OCI-LY3 (cell line): ENCODE data around the gene PRAMEF18.
"Not testable (repeated sequence)": the region's sequence is repeated elsewhere in the genome, so short reads cannot be mapped to it uniquely, and the experiment has no call there.

ENCODE experiments used
- H2AFZ ChIP-seq: fragments of 200-600, 300-600 bp; shearing (Covaris generic); 2 replicates; pipeline ENCODE4 v1.6.0; 2014; ENCODE audit warnings: antibody characterized with exemption, low read depth, low read length
- H3K27ac ChIP-seq: fragments of 200-600, 300-600 bp; sonication (generic); 2 replicates; pipeline ENCODE4 v1.5.1; 2014; ENCODE audit warnings: mild to moderate bottlenecking, low read length, moderate library complexity, mixed read lengths
- H3K27me3 ChIP-seq: fragments of 200-600, 300-600 bp; sonication (generic); 2 replicates; pipeline ENCODE4 v1.6.1; 2014; ENCODE audit warnings: low read depth, low read length, mixed read lengths
- H3K36me3 ChIP-seq: fragments of 200-600, 300-600 bp; sonication (generic); replicated peaks from 2 replicates; pipeline ENCODE3; 2014; ENCODE audit warnings: low read depth, low read length, mixed read lengths
- H3K4me1 ChIP-seq: fragments of 300-600, 200-600 bp; sonication (generic); 2 replicates; pipeline ENCODE4 v1.6.1; 2014; ENCODE audit warnings: low read length, mixed read lengths
- H3K4me2 ChIP-seq: fragments of 200-600, 300-600 bp; sonication (generic); 2 replicates; pipeline ENCODE4 v1.6.1; 2014; ENCODE audit warnings: low read length, mixed read lengths
- H3K4me3 ChIP-seq: fragments of 300-600, 200-600 bp; sonication (generic); 2 replicates; pipeline ENCODE4 v1.5.1; 2014; ENCODE audit warnings: antibody characterized with exemption, mild to moderate bottlenecking, low read length, moderate library complexity
- H3K79me2 ChIP-seq: fragments of 300-600, 200-600 bp; shearing (Covaris generic); 2 replicates; pipeline ENCODE4 v1.6.1; 2014; ENCODE audit warnings: mild to moderate bottlenecking, low read length, mixed read lengths
- H3K9ac ChIP-seq: fragments of 300-600, 200-600 bp; shearing (Covaris generic); 2 replicates; pipeline ENCODE4 v1.6.0; 2014; ENCODE audit warnings: mild to moderate bottlenecking, low read length, moderate library complexity
- H3K9me3 ChIP-seq: fragments of 200-600, 300-600 bp; shearing (Covaris generic); 2 replicates; pipeline ENCODE4 v1.6.1; 2014; ENCODE audit warnings: low read length, mixed read lengths; ENCODE audit not compliant: insufficient read depth
- H4K20me1 ChIP-seq: fragments of 200-600, 300-600 bp; sonication (generic); 2 replicates; pipeline ENCODE4 v1.6.1; 2016; ENCODE audit warnings: low read length, mixed read lengths; ENCODE audit not compliant: insufficient read depth
- CTCF ChIP-seq: fragments of 200-600, 300-600 bp; sonication (generic); IDR thresholded peaks from 2 replicates; pipeline ENCODE4 v1.5.1; 2014; ENCODE audit warnings: antibody characterized with exemption, low read length, low read depth
- EZH2phosphoT487 ChIP-seq: fragments of 200-600 bp; shearing (Covaris generic); IDR thresholded peaks from 2 replicates; pipeline ENCODE4 v1.6.1; 2018; ENCODE audit warnings: antibody characterized with exemption, mixed run types, low read depth

Gene PRAMEF18

GRCh38 chr1:13234057-13234456 is 8.1 kb upstream of the PRAMEF18 start:
- H3K4me1 ChIP-seq, H3K9ac ChIP-seq, H3K27ac ChIP-seq, H4K20me1 ChIP-seq, H3K79me2 ChIP-seq, H3K9me3 ChIP-seq, H3K4me2 ChIP-seq, H3K27me3 ChIP-seq, H3K4me3 ChIP-seq, H2AFZ ChIP-seq, H3K36me3 ChIP-seq: not testable (repeated sequence)

- not testable (repeated sequence) for H3K9ac ChIP-seq, H3K9me3 ChIP-seq, H3K79me2 ChIP-seq, H3K4me2 ChIP-seq, H3K27ac ChIP-seq, H3K27me3 ChIP-seq, H3K4me1 ChIP-seq, H3K4me3 ChIP-seq, H4K20me1 ChIP-seq, H3K36me3 ChIP-seq, H2AFZ ChIP-seq
Observed at GRCh38 chr1:13232056-13232455, 6.1 kb upstream of the PRAMEF18 start.

GRCh38 chr1:13231061-13231750 is 5.3 kb upstream of the PRAMEF18 start:
- H3K4me3 ChIP-seq, H3K9me3 ChIP-seq: not testable (repeated sequence)

GRCh38 chr1:13230601-13231000 is 4.6 kb upstream of the PRAMEF18 start:
- H3K4me3 ChIP-seq, H3K4me2 ChIP-seq, H3K9me3 ChIP-seq, H3K36me3 ChIP-seq, H3K4me1 ChIP-seq, H2AFZ ChIP-seq, H4K20me1 ChIP-seq, H3K9ac ChIP-seq, H3K27ac ChIP-seq, H3K79me2 ChIP-seq, H3K27me3 ChIP-seq: not testable (repeated sequence)

More at GRCh38 chr1:13231061-13231750, 5.3 kb upstream of the PRAMEF18 start:
- H3K27ac ChIP-seq, H3K27me3 ChIP-seq, H3K79me2 ChIP-seq, H3K4me2 ChIP-seq, H3K4me1 ChIP-seq, H3K9ac ChIP-seq, H3K36me3 ChIP-seq, H2AFZ ChIP-seq, H4K20me1 ChIP-seq: not testable (repeated sequence)

GRCh38 chr1:13230096-13230495 is 4.1 kb upstream of the PRAMEF18 start:
- not testable (repeated sequence) for H3K27ac ChIP-seq, H3K4me1 ChIP-seq, H3K4me2 ChIP-seq, H3K4me3 ChIP-seq, H3K9me3 ChIP-seq, H3K9ac ChIP-seq, H4K20me1 ChIP-seq, H3K36me3 ChIP-seq, H3K79me2 ChIP-seq, H2AFZ ChIP-seq, H3K27me3 ChIP-seq

- Histone ChIP-seq H3K9ac (no peak overlapping the region), H3K79me2 (no peaks in the 10 kb centered on the region), H3K27me3 (no peaks in the 10 kb centered on the region), H3K36me3 (no peaks in the 10 kb centered on the region), H4K20me1 (no peaks in the 10 kb centered on the region), H2AFZ (no peak overlapping the region), H3K4me1 (no peaks in the 10 kb centered on the region), H3K9me3 (no peaks in the 10 kb centered on the region), H3K4me2 (no peak overlapping the region), H3K27ac (no peak overlapping the region), H3K4me3 (no peak overlapping the region)
- TF ChIP-seq CTCF (peak; percentile 39), EZH2phosphoT487 (no peak)
Observed at GRCh38 chr1:13228343-13228781, 2.4 kb upstream of the PRAMEF18 start.

GRCh38 chr1:13227271-13228055 is 1.5 kb upstream of the PRAMEF18 start:
- H3K27me3 ChIP-seq, H3K9ac ChIP-seq, H3K4me1 ChIP-seq, H4K20me1 ChIP-seq, H3K9me3 ChIP-seq, H2AFZ ChIP-seq, H3K79me2 ChIP-seq, H3K36me3 ChIP-seq, H3K4me3 ChIP-seq, H3K27ac ChIP-seq, H3K4me2 ChIP-seq: not testable (repeated sequence)
